HG03460 (cell line): Measurements from ENCODE around the gene ELAC2.

Source experiments
- ATAC-seq: cut with Tn5 transposase; IDR thresholded peaks from one replicate; pipeline ENCODE4 v1.9.1; 2021; ENCODE audit not compliant: unreplicated experiment

ELAC2 gene, protein sequence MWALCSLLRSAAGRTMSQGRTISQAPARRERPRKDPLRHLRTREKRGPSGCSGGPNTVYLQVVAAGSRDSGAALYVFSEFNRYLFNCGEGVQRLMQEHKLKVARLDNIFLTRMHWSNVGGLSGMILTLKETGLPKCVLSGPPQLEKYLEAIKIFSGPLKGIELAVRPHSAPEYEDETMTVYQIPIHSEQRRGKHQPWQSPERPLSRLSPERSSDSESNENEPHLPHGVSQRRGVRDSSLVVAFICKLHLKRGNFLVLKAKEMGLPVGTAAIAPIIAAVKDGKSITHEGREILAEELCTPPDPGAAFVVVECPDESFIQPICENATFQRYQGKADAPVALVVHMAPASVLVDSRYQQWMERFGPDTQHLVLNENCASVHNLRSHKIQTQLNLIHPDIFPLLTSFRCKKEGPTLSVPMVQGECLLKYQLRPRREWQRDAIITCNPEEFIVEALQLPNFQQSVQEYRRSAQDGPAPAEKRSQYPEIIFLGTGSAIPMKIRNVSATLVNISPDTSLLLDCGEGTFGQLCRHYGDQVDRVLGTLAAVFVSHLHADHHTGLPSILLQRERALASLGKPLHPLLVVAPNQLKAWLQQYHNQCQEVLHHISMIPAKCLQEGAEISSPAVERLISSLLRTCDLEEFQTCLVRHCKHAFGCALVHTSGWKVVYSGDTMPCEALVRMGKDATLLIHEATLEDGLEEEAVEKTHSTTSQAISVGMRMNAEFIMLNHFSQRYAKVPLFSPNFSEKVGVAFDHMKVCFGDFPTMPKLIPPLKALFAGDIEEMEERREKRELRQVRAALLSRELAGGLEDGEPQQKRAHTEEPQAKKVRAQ

DNA sequence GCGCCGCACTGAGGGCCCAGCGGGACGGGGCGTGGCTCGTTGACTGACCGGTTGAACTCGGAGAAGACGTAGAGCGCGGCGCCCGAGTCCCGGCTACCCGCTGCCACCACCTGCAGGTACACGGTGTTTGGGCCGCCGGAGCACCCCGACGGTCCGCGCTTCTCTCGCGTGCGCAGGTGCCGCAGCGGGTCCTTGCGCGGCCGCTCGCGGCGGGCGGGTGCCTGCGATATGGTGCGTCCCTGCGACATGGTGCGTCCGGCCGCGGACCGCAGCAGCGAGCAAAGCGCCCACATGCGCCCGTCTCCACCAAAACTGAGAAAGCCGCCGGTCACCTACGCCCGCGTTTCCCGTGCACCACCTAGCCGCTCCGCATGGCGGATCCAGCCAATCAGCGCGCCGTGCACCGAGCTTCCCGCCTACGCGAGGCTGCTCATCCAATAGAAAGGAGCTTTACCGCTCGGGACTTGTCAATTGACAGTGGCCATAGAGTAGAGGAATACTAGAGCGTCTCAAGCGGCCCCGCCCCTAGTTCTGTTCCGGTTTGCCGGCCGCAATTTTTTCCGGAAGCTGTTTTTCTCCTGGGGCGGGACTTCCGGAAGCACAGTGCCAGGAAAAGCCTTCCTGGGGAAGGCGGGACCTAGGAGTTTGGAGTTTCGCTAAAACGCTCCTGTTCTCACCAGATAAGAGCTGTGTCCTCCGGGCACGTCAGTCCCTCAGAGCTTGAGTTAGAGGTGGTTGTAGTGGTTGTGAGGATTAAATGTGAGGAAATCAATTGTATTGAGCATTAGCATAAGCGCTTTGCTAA, at the start of gene ELAC2:
ELAC2 (minus strand) TSS at position 373 of the 805 bp plus-strand sequence; CDS start at position 293, 80 bp downstream.
- peak; percentile 98 for ATAC-seq

DNA sequence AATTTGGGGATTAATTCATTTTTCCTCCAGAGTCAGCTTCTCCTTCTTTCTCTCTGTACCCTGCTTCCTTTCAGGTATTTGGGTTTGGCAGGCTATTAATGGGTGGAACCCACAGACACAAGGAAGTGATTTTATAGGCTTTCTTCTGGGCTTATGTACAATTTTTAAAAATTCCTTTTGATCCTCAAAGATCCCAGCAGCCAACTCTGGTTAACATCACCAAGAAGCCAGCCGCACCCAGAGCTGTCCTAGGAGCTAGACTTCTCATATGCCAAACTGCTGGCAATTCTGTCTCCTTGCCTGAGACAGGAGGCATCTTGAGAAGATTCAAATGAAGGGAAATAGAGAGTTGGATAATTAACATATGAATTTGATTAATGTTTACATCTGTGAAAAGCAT, 47.2 kb upstream of the ELAC2 start:
- ATAC-seq = no peak

DNA sequence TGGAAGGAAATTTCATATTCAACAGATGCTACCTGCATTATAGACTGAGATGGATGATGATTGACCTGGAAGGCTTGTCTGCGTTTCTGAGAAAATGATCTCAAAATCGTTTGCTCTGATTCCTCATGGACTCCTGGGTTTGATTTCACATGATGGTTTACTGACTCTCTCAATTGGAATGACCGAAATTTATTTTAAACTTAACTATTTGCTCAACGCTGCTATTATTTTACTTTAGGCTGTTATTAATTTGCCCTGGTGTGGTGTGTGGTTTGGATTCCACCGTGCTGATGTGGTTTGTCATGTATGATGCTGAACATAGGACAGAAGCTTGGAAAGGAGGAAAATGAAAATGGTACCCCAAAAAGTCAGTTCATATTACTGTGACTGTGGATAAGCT, 37.3 kb upstream of the ELAC2 start:
- no peak for ATAC-seq

DNA sequence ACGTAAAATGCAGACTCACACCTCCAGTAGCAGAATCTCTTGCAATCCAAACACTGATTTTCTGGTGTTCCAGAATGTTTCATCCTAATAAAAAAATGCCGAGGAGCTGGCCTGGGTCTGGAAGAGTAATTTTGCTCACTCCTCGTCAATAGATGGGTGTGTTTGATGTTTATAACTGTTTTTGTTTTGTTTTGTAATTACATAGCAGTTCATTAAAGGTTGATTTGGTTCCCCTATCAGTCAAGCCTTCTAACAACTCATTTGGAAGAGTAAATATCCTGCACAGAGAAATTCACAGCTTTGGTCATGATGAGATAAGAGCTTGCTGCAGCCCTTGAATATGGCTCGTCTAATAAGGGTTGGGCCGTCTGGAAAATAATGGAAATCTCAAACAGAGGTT, 36.8 kb upstream of the ELAC2 start:
- no peak for ATAC-seq

DNA sequence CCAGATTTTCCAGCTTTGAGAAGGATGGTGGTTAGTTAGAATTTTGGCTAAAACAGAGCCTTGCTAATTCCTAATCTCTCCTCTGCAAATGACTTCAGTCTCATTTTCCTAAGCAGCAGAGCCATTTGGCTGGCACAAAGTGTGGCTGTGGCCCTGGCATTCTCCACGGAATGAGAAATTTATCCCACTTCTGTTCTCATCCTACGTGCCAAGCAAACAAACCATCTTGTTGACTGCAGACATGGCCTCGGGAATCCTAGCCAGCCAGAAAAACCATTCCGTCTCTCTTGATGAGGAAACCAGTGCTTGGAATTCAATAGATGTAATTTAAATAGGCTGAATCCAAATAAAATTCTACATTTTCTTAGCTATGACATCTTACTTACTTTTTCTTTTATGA, 34.1 kb upstream of the ELAC2 start:
- ATAC-seq = no peak

DNA sequence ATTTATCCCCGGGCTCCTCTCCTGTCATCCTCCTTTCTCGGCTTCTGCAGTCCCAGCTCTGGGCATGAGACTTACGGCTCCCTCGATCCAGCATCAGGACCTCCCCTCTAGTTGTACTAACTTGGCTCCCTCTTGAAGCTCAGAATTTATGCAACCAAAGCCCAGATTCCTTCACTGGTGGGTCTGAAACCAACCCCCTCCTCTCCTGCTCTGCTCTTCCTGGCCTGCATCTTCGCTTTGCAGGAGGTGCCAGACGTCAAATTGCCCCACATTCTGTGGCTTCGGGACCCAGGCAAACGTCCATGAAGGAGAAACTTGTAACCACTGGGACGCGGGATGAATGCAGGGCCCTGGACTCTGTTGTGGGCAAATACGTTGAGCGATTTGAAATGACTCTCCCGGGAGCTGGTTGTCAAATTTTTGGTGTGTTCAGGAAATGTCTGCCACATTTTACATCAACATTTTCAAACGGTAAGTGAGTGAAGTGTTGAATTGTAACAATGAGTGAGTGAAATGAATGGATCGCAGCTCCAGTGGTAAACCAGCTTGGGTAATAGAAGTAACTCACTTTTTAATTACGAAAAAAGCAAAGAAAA, 29.3 kb upstream of the ELAC2 start:
- no peak for ATAC-seq

DNA sequence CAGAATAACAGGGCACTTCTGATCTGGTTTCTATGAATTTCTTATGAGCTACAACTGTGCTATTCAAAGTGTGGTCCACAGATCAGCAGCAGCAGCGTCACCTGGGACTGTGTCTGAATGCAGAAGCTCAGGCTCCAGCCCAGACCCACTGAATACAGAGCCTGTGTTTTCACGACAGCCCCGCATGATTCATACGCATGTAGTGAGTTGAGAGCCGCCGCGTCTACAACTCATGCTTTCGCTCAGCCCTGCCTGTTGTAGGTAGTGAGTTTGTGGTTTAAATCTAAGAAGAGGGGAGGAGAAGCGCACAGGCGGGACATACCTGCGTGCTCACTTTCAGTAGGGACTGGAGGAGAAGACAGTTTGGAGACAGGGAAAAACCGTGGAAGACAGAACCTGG, 28.5 kb upstream of the ELAC2 start:
- ATAC-seq = no peak

DNA sequence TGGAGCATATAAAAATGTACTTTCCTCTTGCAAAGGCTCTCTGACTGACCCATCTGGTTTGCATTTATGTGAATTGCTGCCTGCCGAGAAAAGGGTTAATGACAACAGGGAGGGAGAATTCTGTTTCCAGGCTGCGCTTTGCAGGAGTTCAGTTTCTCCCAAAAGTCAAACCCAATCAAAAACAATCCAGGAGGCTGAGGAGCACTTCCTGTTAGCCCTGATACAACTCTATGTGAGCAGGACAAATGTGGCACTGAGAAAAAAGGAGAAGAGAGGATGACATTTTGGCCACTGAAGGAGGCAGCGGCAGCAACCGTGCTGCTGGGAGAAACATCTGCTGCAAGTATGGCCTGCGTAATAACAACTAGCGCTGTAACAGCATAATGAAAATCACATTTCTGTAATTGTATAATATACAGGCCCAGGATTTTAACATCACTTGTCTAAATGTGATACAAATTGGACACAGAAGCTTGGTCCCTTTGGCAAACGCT, 26.8 kb upstream of the ELAC2 start:
- ATAC-seq = no peak

DNA sequence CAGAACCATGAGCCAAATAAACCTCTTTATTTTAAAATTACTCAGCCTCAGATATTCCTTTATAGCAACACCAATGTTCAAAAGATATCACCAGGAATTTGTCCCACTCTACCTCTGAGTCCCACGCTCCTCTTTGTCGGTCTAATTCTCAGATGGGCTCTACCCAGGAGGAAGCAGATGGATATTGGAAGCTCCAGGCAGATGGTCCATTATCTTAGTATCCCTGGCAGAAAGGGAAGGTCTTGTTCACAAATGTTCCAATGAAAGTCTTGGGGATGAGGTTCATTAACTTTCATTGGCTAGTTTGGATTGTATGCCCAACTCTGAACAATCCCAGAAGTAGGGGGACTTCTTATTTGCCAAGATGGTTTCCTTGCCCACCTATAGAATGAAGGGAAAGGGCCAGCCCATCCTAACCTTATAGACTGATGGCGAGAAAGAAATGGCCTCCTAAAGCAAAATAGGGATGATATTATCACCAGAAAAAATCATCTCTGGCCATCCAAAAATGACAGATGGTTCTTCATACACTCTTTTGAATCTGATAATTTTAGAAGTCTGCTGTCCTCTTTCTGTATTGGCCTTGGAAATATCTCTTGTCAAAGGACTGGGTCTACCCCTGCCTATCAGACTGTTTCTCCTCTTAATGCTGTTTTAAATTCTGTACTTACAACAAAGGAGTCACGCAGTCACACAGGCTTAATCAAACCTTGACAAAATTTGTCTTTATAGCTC, 21.3 kb upstream of the ELAC2 start:
- no peak for ATAC-seq

DNA sequence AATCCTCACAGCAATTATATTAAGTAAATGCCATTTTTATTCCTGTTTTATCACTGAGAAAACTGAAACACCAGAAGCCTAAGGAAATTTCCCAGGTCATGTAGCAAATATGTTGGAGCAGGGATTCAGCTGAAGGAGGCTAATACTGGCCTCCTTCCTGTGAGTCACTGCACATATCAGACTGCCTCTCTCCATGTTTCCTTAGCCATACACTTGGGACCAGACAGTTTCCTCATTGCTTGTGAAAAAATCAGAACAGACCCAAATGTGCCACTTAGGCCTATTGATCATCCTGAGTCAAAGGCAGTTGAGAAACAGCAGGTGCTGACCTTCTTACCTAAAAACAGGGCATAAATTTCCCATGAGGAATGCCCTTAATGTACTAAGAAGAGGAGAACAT, 18.9 kb upstream of the ELAC2 start:
- ATAC-seq = no peak

DNA sequence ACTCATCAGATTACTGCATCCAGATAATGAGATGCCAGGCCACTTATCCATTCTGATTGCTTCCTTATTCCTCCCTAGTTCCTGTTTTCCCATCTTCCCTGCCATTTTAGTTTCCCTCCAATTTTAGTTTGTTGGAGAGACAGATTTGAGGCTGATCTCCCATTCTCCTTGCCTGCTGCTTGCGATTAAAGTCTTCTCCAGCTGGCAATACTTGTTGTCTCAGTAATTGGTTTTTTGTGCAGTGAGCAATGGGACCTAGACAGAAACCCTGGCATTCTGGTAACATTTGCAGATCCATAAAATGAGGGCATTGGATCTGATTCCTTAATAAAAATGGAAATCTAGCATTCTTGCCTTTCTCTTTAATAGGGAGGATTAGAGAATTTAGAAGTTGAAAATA, 17.6 kb upstream of the ELAC2 start:
- no peak for ATAC-seq

DNA sequence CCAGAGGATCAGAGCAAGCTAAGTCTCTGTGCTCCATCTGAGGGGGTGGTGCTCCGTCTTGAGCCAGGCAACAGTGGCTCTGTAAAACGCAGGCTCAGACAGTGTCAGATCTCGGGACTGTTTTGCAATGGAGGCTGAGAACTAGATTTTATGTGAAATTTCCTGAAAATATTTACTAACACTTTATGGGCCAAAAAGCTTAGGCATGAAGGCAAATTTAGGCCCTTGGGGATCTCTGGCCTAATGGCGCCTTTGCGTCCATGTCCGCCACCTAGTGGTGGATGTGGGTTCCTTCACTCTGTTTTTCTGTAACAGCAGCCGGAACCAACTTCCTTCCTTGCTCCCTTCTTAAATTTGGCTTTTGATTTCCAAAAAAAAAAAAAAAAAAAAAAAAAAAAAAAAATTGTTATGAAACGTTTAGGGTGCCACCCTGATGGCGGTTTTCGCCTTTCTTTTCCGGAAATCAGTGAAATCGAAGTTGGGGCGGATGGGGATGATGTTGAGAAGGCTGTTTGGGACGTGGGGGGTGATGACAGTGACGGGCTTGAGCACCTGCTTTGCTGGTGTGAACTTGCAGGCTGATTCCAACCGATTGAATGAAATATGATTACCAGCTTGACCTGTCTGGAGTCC, 14.0 kb upstream of the ELAC2 start:
- ATAC-seq = peak; percentile 75

DNA sequence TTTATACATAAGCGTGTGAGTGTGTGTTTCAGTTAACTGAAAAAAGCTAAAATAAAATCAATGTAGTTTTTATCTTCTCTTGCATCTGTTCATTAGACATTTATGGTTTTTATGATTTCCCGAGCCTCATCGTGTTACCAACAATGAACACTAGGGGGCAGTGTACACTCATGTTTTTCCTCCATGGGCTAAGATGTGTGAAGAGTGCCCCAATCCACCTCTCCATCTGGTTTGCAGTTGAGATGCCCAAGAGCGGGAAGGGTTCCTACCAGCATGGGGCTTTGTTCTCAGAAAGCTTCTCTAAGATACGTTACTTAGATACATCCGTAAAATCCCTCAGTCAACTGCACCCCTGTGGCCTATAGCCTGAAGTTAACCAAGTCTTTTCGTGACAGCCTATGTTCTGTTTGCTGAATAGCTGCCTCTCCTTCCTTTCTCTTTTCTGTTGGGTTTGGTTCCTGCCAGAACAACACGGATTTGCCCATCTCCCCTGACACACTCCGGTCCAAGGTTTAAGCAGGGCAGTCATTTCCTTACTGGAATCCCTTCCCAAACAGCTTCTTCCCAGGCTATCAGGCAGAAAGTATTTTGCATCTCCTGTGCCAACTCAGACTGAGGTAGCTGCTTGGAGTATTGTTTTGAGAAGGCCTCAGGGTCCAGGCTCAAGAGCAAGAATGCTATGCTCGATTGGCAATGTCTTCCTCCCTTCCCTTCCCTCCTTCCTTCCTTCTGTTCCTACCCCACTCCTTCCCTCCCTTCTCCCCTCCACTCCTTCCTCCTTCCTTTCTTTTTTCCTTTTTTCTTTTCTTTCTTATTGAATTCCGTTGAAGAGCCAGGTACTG, 12.9 kb upstream of the ELAC2 start:
- no peak for ATAC-seq

DNA sequence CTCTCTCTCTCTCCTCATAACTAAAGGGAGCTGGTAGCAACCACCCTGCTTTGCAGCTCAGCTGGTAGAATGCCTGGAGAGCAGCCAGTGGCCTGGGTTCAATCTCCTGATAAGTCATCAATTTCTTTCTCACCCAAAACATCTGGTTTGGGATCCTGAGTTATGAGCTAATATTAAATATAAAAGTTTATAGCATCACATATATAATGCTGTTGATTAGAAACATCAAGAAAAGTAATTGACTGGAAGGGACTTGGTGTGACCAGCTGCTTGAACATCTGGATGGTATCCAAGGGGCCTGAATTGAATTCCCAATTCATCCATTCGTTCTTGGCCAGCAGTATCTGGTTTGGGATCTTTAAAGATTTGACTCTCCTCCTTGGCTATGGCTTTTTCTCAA, 12.2 kb upstream of the ELAC2 start:
- ATAC-seq = no peak

DNA sequence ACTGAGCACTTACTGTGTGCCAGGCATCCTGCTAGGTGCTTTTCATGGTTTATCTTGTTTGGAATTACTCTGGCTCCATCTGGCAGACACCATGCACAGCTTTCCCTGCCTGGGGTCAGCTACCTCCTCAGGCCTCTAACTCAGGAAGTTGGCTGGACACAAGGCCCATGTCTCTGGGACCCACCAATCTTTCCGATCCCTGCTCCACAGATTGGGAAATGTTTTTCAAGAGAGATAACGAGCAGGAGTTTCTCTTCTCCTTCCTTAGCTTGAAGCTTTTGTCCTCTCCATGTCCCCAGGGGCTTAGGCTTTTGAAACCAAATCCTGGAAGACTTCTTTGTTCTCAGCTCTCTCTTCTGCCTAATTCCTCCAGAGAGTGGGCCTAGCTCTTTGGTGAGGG, 11.5 kb upstream of the ELAC2 start:
- ATAC-seq = no peak

DNA sequence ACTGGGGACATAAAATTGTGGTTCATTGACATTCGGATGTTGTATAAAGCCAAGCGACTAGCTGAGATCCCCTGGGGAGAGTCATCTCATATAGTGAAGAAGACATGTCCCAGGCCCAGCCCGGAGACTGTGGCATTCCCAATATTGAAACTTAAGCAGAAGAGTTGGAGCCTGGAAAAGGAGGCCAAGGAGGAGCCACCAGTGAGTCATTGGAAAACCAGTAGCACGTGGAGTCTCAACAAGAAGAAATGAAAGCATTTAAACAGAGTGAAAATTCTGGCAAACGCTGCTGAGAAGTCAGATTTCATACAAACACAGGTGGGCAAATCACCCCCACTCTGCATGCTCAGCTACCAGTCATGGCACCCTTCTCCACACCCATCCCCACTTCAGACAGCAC, 9.4 kb upstream of the ELAC2 start:
- ATAC-seq = no peak

DNA sequence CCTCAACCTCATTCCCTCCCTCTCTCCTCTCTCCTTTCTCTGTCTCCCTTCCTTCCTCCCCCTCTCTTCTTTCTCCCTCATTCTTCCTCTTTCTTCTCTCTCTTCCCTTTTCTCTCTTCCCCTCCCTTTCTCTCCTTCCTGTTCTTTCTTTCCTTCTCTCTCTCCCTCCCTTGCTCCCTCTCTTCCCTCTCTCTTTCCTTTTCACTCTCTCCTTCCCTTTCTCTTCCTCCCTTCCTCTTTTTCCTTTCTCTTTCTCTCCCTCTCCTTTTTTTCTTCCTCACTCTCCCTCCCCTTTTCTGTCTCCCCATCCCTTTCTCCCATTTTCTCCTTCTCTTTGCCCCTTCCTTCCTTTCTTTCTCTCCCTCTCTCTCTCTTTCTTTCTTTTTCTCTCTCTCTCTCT, 7.9 kb upstream of the ELAC2 start:
- no peak for ATAC-seq

DNA sequence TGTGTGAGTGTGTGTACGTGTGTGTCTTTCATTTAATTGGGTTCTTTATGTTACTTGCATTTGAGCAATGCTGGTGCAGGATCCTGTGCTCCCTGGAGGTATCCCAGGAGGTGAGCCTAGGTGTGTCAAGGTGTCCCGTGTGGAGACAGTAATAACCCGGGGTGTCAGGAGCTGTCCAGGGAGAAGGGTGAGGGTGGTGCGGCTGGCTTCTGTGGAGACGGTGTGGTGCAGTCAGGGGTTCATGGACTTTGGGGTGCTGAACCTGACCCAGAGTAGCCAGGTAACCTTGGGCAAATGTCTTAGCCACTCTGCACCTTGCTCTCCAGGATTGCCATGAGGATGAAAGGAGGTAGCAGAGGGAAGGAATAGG, 7.4 kb upstream of the ELAC2 start:
- no peak for ATAC-seq
